OCI-LY7 (cell line): Measurements from ENCODE around the gene ZNF799.

ENCODE experiments used
- CTCF ChIP-seq: fragments of 200-600 bp; sonication (generic); conservative IDR thresholded peaks from 2 replicates; pipeline ENCODE4 v1.5.1; 2014; ENCODE audit warnings: mild to moderate bottlenecking, antibody characterized with exemption, low read length, moderate library complexity, mixed read lengths
- EZH2phosphoT487 ChIP-seq: fragments of 200-600 bp; sonication (generic); IDR thresholded peaks from 2 replicates; pipeline ENCODE4 v1.6.1; 2018; ENCODE audit warnings: low read depth, borderline replicate concordance, mild to moderate bottlenecking, mixed run types, antibody characterized with exemption, low read length, moderate library complexity, mixed read lengths

DNA sequence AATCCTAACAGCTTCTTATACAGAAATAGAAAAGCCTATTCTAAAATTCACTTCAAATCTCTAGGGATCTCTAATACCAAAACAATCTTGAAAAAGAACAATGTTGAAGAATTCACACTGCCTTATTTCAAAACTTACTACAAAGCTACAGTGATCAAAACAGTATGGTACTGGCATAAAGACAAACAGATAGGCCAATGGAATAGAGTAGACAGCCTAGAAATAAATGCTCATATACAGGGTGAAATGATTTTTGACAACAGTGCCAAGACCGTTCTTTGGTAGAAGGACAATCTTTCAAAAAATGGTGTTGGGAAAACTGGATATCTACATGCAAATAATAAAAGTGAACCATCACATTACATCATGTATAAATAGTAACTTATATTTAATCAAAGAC lies 55.9 kb downstream of the ZNF799 start:
- TF ChIP-seq CTCF (no peak), EZH2phosphoT487 (no peak)
